ENCODE data around the gene PTAR1. TPM values are rescaled to one million over a fixed set of nuclear protein-coding genes. Genes with fewer than 3 reads are reported as not detected.
"Not testable (repeated sequence)": the region's sequence is repeated elsewhere in the genome, so short reads cannot be mapped to it uniquely, and the experiment has no call there.

PTAR1 gene
- total and polyA plus RNA-seq, 7 experiments from 2014 or later = 11.1 to 82.4 (median 60.2) TPM

- H3K27me3 ChIP-seq (ENCODE audit: control insufficient read depth in 2 of 2, insufficient read depth in 2 of 2, low read length in 2 of 2) = no peaks in the 10 kb centered on the region
- ChIA-PET CTCF (interaction anchor here (0.6 kb wide), 1 partner anchor 61 kb away, joined by 3 read pairs; no protein-coding TSS in a partner anchor), POLR2A (interaction anchor here (0.6 to 2.0 kb wide), 2 partner anchors 8 to 112 kb away, joined by 5 read pairs; partner anchors contain the start of gene PTAR1)
- H3K27ac ChIP-seq (ENCODE audit: low read depth, low read length) = no peak overlapping the region
- Mint-ChIP-seq H3K36me3 (no peaks in the 10 kb centered on the region), H3K27ac (no peak overlapping the region), H3K27me3 (peaks cover 0 to 5% (median 0%) of the 10 kb centered on the region in 5 donors), H3K9me3 (peaks cover 0 to 4% (median 0%) of the 10 kb centered on the region in 11 donors), H3K4me1 (no peaks in the 10 kb centered on the region), H3K4me3 (no peak overlapping the region)
- no peaks in the 10 kb centered on the region for H3K4me1 ChIP-seq (ENCODE audit: control insufficient read depth in 2 of 2, insufficient read depth in 2 of 2, low read length in 2 of 2)
- ATAC-seq = no peak
- DNase-seq = no peak
- H3K36me3 ChIP-seq (ENCODE audit: control insufficient read depth in 2 of 3, insufficient read depth in 3 of 3, low read length in 3 of 3) = no peaks in the 10 kb centered on the region
- no peak overlapping the region for H3K4me3 ChIP-seq (ENCODE audit: low read length)
- H3K9me3 ChIP-seq (ENCODE audit: control insufficient read depth in 2 of 3, low read length in 3 of 3) = no peaks in the 10 kb centered on the region
- intact Hi-C loops (cut with micrococcal nuclease) = no loop called here
These were observed 8.9 kb upstream of the PTAR1 start for GRCh38 chr9:69768716-69769115.

GRCh38 chr9:69768101-69768500 lies 8.3 kb upstream of the PTAR1 start:
- Mint-ChIP-seq H3K4me1 (no peaks in the 10 kb centered on the region), H3K36me3 (no peaks in the 10 kb centered on the region), H3K27me3 (peaks cover 0 to 5% (median 0%) of the 10 kb centered on the region in 5 donors), H3K27ac (no peak overlapping the region), H3K4me3 (no peak overlapping the region), H3K9me3 (peaks cover 0 to 2% (median 0%) of the 10 kb centered on the region in 11 donors)
- Histone ChIP-seq H3K4me3 (ENCODE audit: low read length) (no peak overlapping the region), H3K4me1 (ENCODE audit: control insufficient read depth in 2 of 2, insufficient read depth in 2 of 2, low read length in 2 of 2) (no peaks in the 10 kb centered on the region), H3K27me3 (ENCODE audit: control insufficient read depth in 2 of 2, insufficient read depth in 2 of 2, low read length in 2 of 2) (no peaks in the 10 kb centered on the region), H3K27ac (ENCODE audit: low read depth, low read length) (no peak overlapping the region), H3K36me3 (ENCODE audit: control insufficient read depth in 2 of 3, insufficient read depth in 3 of 3, low read length in 3 of 3) (no peaks in the 10 kb centered on the region), H3K9me3 (ENCODE audit: control insufficient read depth in 2 of 3, low read length in 3 of 3) (no peaks in the 10 kb centered on the region)
- DNase-seq = no peak
- no peak for ATAC-seq
- ChIA-PET POLR2A (interaction anchor here (0.5 to 0.6 kb wide), 2 partner anchors 30 to 112 kb away, joined by 3 to 5 read pairs; no protein-coding TSS in a partner anchor), CTCF (no interaction called here)
- intact Hi-C loops (cut with micrococcal nuclease) = no loop called here

GRCh38 chr9:69763862-69764261 lies 4.1 kb upstream of the PTAR1 start:
- H3K4me1 Mint-ChIP-seq; H3K36me3 ChIP-seq (ENCODE audit: control insufficient read depth in 2 of 3, insufficient read depth in 3 of 3, low read length in 3 of 3); ATAC-seq; H3K27me3 Mint-ChIP-seq; H3K27ac ChIP-seq (ENCODE audit: low read depth, low read length); H3K27me3 ChIP-seq (ENCODE audit: control insufficient read depth in 2 of 2, insufficient read depth in 2 of 2, low read length in 2 of 2); H3K9me3 ChIP-seq (ENCODE audit: control insufficient read depth in 2 of 3, low read length in 3 of 3); H3K4me3 ChIP-seq (ENCODE audit: low read length); DNase-seq; H3K27ac Mint-ChIP-seq; CTCF ChIA-PET; POLR2A ChIA-PET; H3K4me3 Mint-ChIP-seq; H3K4me1 ChIP-seq (ENCODE audit: control insufficient read depth in 2 of 2, insufficient read depth in 2 of 2, low read length in 2 of 2); H3K36me3 Mint-ChIP-seq; H3K9me3 Mint-ChIP-seq: not testable (repeated sequence)
- intact Hi-C loops (cut with micrococcal nuclease) = loop anchor here in 1 of 2 donors (5.0 kb wide), 1 partner anchor 987 kb away; no protein-coding TSS in a partner anchor

- Histone ChIP-seq H3K4me1 (ENCODE audit: control insufficient read depth in 2 of 2, insufficient read depth in 2 of 2, low read length in 2 of 2) (peaks cover 7% of the 10 kb centered on the region in 2 donors), H3K27ac (ENCODE audit: low read depth, low read length) (no peak overlapping the region), H3K4me3 (ENCODE audit: low read length) (no peak overlapping the region), H3K9me3 (ENCODE audit: control insufficient read depth in 2 of 3, low read length in 3 of 3) (no peaks in the 10 kb centered on the region), H3K36me3 (ENCODE audit: control insufficient read depth in 2 of 3, insufficient read depth in 3 of 3, low read length in 3 of 3) (no peaks in the 10 kb centered on the region), H3K27me3 (ENCODE audit: control insufficient read depth in 2 of 2, insufficient read depth in 2 of 2, low read length in 2 of 2) (no peaks in the 10 kb centered on the region)
- Mint-ChIP-seq H3K4me1 (peaks cover 5 to 23% (median 15%) of the 10 kb centered on the region in 7 donors), H3K4me3 (no peak overlapping the region), H3K27ac (no peak overlapping the region), H3K27me3 (peaks cover 0 to 2% (median 0%) of the 10 kb centered on the region in 5 donors), H3K9me3 (no peaks in the 10 kb centered on the region), H3K36me3 (peaks cover 0 to 10% (median 4%) of the 10 kb centered on the region in 5 donors)
- no peak for DNase-seq
- no peak for ATAC-seq
- POLR2A ChIA-PET = no interaction called here
- CTCF ChIA-PET = no interaction called here
- intact Hi-C loops (cut with micrococcal nuclease) = loop anchor here in 1 of 2 donors (5.0 kb wide), 1 partner anchor 985 kb away; no protein-coding TSS in a partner anchor
These were observed 2.7 kb upstream of the PTAR1 start for GRCh38 chr9:69762527-69762926.

GRCh38 chr9:69760278-69760610 lies 433 bp upstream of the PTAR1 start:
- ATAC-seq = no peak
- peak overlapping the region; percentile 85 to 99 (median 95) for H3K4me3 Mint-ChIP-seq
- Histone ChIP-seq H3K36me3 (ENCODE audit: control insufficient read depth in 2 of 3, insufficient read depth in 3 of 3, low read length in 3 of 3) (no peaks in the 10 kb centered on the region), H3K27me3 (ENCODE audit: control insufficient read depth in 2 of 2, insufficient read depth in 2 of 2, low read length in 2 of 2) (no peaks in the 10 kb centered on the region), H3K9me3 (ENCODE audit: control insufficient read depth in 2 of 3, low read length in 3 of 3) (no peaks in the 10 kb centered on the region), H3K4me3 (ENCODE audit: low read length) (peak overlapping the region; percentile 76), H3K4me1 (ENCODE audit: control insufficient read depth in 2 of 2, insufficient read depth in 2 of 2, low read length in 2 of 2) (peaks cover 7 to 16% of the 10 kb centered on the region in 2 donors), H3K27ac (ENCODE audit: low read depth, low read length) (peak overlapping the region; percentile 93)
- H3K36me3 Mint-ChIP-seq = peaks cover 0 to 18% (median 4%) of the 10 kb centered on the region in 5 donors
- POLR2A ChIA-PET = interaction anchor here (0.7 to 1.6 kb wide), 2 partner anchors 10 to 88 kb away, joined by 5 read pairs; partner anchors contain the start of gene APBA1
- H3K27me3 Mint-ChIP-seq = no peaks in the 10 kb centered on the region
- peaks cover 14 to 45% (median 31%) of the 10 kb centered on the region in 7 donors for H3K4me1 Mint-ChIP-seq
- no peak for DNase-seq
- peak overlapping the region; percentile 72 to 96 (median 89) for H3K27ac Mint-ChIP-seq
- no peaks in the 10 kb centered on the region for H3K9me3 Mint-ChIP-seq
- CTCF ChIA-PET = no interaction called here
- intact Hi-C loops (cut with micrococcal nuclease) = loop anchor here (1.0 to 5.0 kb wide), 3 partner anchors 61 to 983 kb away; partner anchors contain the start of genes CFAP95 (in 1 of the 2) and SMC5 (in 1 of the 2)

GRCh38 chr9:69759021-69759420 lies 790 bp downstream of the PTAR1 start:
- Mint-ChIP-seq H3K9me3 (no peaks in the 10 kb centered on the region), H3K27ac (peak overlapping the region; percentile 85 to 98 (median 94)), H3K27me3 (no peaks in the 10 kb centered on the region), H3K4me3 (peak overlapping the region; percentile 87 to 99 (median 96)), H3K4me1 (peaks cover 14 to 52% (median 36%) of the 10 kb centered on the region in 7 donors), H3K36me3 (peaks cover 0 to 21% (median 6%) of the 10 kb centered on the region in 5 donors)
- Histone ChIP-seq H3K27me3 (ENCODE audit: control insufficient read depth in 2 of 2, insufficient read depth in 2 of 2, low read length in 2 of 2) (no peaks in the 10 kb centered on the region), H3K27ac (ENCODE audit: low read depth, low read length) (peak overlapping the region; percentile 93), H3K4me3 (ENCODE audit: low read length) (peak overlapping the region; percentile 76), H3K4me1 (ENCODE audit: control insufficient read depth in 2 of 2, insufficient read depth in 2 of 2, low read length in 2 of 2) (peaks cover 7 to 16% of the 10 kb centered on the region in 2 donors), H3K9me3 (ENCODE audit: control insufficient read depth in 2 of 3, low read length in 3 of 3) (no peaks in the 10 kb centered on the region), H3K36me3 (ENCODE audit: control insufficient read depth in 2 of 3, insufficient read depth in 3 of 3, low read length in 3 of 3) (no peaks in the 10 kb centered on the region)
- ATAC-seq (no peak), DNase-seq (no peak)
- ChIA-PET CTCF (interaction anchor here (0.7 kb wide), 1 partner anchor 73 kb away, joined by 4 read pairs; no protein-coding TSS in a partner anchor), POLR2A (interaction anchor here (0.6 to 1.4 kb wide), 4 partner anchors 87 to 982 kb away, joined by 3 to 4 read pairs (median 3); partner anchors contain the start of gene APBA1)
- intact Hi-C loops (cut with micrococcal nuclease) = loop anchor here (1.0 to 10.0 kb wide), 11 partner anchors 8 to 974 kb away; partner anchors contain the start of genes APBA1 (in 2 of the 2), KLF9 (in 2 of the 2) and SMC5 (in 1 of the 2)
